ENCODE measurements around the gene PTPRN2. TPM values are rescaled to one million over a fixed set of nuclear protein-coding genes. Genes with fewer than 3 reads are reported as not detected.

The PTPRN2 gene
- total and polyA plus RNA-seq, 2 of the 8 experiments (the other 6 are each of a cell fraction or from before 2014, with no cell fraction given) = 2.6 to 4.5 TPM

DNA sequence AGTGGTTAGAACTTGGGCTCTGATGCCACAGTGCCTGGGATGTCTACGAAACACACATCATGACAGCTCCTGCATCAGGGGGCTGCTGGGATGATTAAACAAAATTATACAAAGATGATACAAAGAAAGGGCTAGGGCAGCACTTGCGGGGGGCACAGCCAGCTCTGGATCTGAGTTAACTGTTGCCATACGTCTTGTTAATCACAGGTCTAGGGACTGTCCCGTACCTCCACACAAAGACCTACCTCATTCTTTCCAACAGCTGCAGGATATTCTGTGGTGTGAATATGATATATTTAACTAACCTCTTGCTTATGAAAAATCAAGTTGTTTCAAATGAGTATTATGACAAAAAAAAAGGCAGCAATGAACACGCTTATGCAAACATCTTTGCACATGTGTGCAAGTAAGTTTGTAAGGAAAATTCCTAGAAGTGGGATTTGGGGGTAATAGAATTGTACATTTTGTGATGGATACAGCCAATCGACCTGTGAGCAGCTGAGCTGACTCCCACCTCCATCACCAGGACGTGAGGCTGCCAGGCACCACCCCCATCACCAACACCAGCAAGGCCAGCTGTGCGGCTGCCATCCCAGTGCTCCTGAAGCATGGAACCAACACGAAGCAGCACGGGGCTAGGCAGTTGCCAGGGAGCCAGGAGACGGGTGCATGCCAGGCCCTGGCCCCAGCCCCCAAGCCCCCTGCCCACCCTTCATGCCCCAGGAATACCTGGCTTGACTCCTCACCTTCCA, 23.5 kb downstream of the PTPRN2 start:
- Histone ChIP-seq H4K20me1 (replicated peaks in 1 of 2; ENCODE audit: control insufficient read depth in 1 of 2, insufficient read depth in 2 of 2, low read length in 2 of 2) (no peaks in the 10 kb centered on the region), H3K9me3 (ENCODE audit: insufficient read depth in 2 of 2, low read depth in 1 of 2, low read length in 1 of 2) (peaks cover 0 to under 1% of the 10 kb centered on the region in 2 experiments; a peak in 1 of 4 replicates), H2AFZ (ENCODE audit: low read length) (no peak overlapping the region), H2BK20ac (ENCODE audit: low read length) (no peak overlapping the region), H4K91ac (replicated peaks; ENCODE audit: insufficient read length, low read length) (no peak overlapping the region), H3K27me3 (replicated peaks in 1 of 4; ENCODE audit: control insufficient read depth in 3 of 4, extremely low read depth in 1 of 4, insufficient read depth in 3 of 4, low read length in 3 of 4) (peaks cover 0 to 6% (median 5%) of the 10 kb centered on the region in 4 experiments; a peak in 5 of 7 replicates), H3K18ac (ENCODE audit: extremely low read depth, low read length) (no peak overlapping the region), H3K79me1 (ENCODE audit: low read depth, low read length) (no peaks in the 10 kb centered on the region), H3K4me3 (ENCODE audit: extremely low read depth in 1 of 4, insufficient read depth in 2 of 4, low read depth in 3 of 4, low read length in 4 of 4) (no peak overlapping the region), H2BK15ac (ENCODE audit: low read length) (no peak overlapping the region), H3K23me2 (ENCODE audit: low read depth, low read length) (no peaks in the 10 kb centered on the region), H3K14ac (ENCODE audit: insufficient read length) (no peak overlapping the region), H2AK5ac (ENCODE audit: low read depth, low read length) (no peak overlapping the region), H3K9ac (replicated peaks in 1 of 4; ENCODE audit: extremely low read depth in 1 of 4, low read depth in 3 of 4, low read length in 3 of 4) (no peak overlapping the region), H3K56ac (replicated peaks; ENCODE audit: insufficient read length, low read depth, low read length) (no peak overlapping the region), H2BK12ac (ENCODE audit: low read depth, low read length) (peak overlapping the region; percentile 75; the same call in 1 of the 2 replicates), H3K27ac (ENCODE audit: low read depth, low read length) (no peak overlapping the region), H3K79me2 (ENCODE audit: control insufficient read depth in 1 of 2, insufficient read depth in 2 of 2, low read length in 2 of 2) (no peaks in the 10 kb centered on the region), H3K23ac (ENCODE audit: insufficient read length) (no peak overlapping the region), H3K4me1 (replicated peaks in 1 of 4; ENCODE audit: control insufficient read depth in 3 of 4, insufficient read depth in 4 of 4, low read length in 3 of 4) (peaks cover 0 to 14% (median 8%) of the 10 kb centered on the region in 4 experiments; a peak in 5 of 7 replicates), H2BK5ac (ENCODE audit: low read depth, low read length) (no peak overlapping the region), H3K36me3 (ENCODE audit: control insufficient read depth in 2 of 4, insufficient read depth in 4 of 4, low read length in 3 of 4) (no peaks in the 10 kb centered on the region), H4K8ac (ENCODE audit: extremely low read depth, insufficient read depth, low read length) (no peak overlapping the region), H3K4ac (replicated peaks; ENCODE audit: insufficient read length, low read depth, low read length) (no peak overlapping the region), H3K4me2 (ENCODE audit: insufficient read depth in 1 of 2, low read depth in 2 of 2, low read length in 2 of 2) (no peak overlapping the region), H2BK120ac (replicated peaks; ENCODE audit: low read depth, low read length) (no peak overlapping the region), H4K5ac (ENCODE audit: insufficient read length, low read depth, low read length) (no peak overlapping the region)
- FAIRE-seq (no peak), DNase-seq (ENCODE audit: low read depth in 1 of 2, low spot score in 2 of 2) (no peak)
- POLR2A ChIA-PET (ENCODE audit: partially characterized antibody) = no interaction called here
- TF ChIP-seq RFX5 (IDR thresholded peaks at IDR 0.05; ENCODE audit: borderline replicate concordance, low read depth, low read length) = no peak
- WGBS, 2 experiments (ENCODE audit: extremely low coverage in 1 of 2, insufficient coverage in 1 of 2, insufficient read length in 1 of 2, insufficient replicate concordance in 2 of 2, low coverage in 1 of 2, low lambda C conversion rate in 2 of 2, missing lambda C conversion rate in 1 of 2) = 91% methylated on average over 10 of the region's 11 CpGs; no CpG with 5 or more reads in 1 of the 2 experiments
- CTCF ChIA-PET (ENCODE audit: partially characterized antibody) = interaction anchor here (0.8 to 2.0 kb wide), 5 partner anchors 8 to 56 kb away, joined by 3 to 7 read pairs (median 4); no protein-coding TSS in a partner anchor

All from H1 (cell line).